ENCODE results near the gene GINS3. TPM values are rescaled to one million over a fixed set of nuclear protein-coding genes. Genes with fewer than 3 reads are reported as not detected.

Gene GINS3
- total RNA-seq, 1 experiment from 2014 or later, result 17.5 TPM

GRCh38 chr16:58375386-58375785, 16.9 kb upstream of the GINS3 start:
- BruUV-seq (replicated peaks), result no TSS peak
- no peak for ATAC-seq
- CTCF ChIA-PET, result no interaction called here
- Histone ChIP-seq H3K4me2 (ENCODE audit: low read length) (no peak overlapping the region), H3K36me3 (ENCODE audit: low read depth, low read length) (no peaks in the 10 kb centered on the region), H3K79me2 (ENCODE audit: low read length) (no peaks in the 10 kb centered on the region), H3K9me2 (replicated peaks; ENCODE audit: low read length) (no peaks in the 10 kb centered on the region), H3F3A (ENCODE audit: low read length, unreplicated experiment) (no peaks in the 10 kb centered on the region), H3K4me1 (ENCODE audit: insufficient read depth, low read length) (peaks cover 4% of the 10 kb centered on the region; the same call in 1 of the 2 replicates), H3K9me3 (ENCODE audit: low read length) (no peaks in the 10 kb centered on the region), H3K27ac (ENCODE audit: low read length) (no peak overlapping the region), H2AFZ (ENCODE audit: low read length) (no peak overlapping the region), H3K9ac (ENCODE audit: low read length) (no peak overlapping the region), H3K4me3 (ENCODE audit: low read length) (no peak overlapping the region), H4K20me1 (ENCODE audit: low read length) (no peaks in the 10 kb centered on the region), H3K27me3 (ENCODE audit: low read length) (no peaks in the 10 kb centered on the region)
- DNase-seq, result no peak
- POLR2A ChIA-PET (ENCODE audit: unreplicated experiment), result no interaction called here
- TF ChIP-seq EZH2phosphoT487 (IDR thresholded peaks at IDR 0.05; ENCODE audit: borderline replicate concordance, low read length), result no peak
- TF ChIP-seq, protein P1, sequence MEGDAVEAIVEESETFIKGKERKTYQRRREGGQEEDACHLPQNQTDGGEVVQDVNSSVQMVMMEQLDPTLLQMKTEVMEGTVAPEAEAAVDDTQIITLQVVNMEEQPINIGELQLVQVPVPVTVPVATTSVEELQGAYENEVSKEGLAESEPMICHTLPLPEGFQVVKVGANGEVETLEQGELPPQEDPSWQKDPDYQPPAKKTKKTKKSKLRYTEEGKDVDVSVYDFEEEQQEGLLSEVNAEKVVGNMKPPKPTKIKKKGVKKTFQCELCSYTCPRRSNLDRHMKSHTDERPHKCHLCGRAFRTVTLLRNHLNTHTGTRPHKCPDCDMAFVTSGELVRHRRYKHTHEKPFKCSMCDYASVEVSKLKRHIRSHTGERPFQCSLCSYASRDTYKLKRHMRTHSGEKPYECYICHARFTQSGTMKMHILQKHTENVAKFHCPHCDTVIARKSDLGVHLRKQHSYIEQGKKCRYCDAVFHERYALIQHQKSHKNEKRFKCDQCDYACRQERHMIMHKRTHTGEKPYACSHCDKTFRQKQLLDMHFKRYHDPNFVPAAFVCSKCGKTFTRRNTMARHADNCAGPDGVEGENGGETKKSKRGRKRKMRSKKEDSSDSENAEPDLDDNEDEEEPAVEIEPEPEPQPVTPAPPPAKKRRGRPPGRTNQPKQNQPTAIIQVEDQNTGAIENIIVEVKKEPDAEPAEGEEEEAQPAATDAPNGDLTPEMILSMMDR (conservative IDR thresholded peaks at IDR 0.05; ENCODE audit: low read depth, low read length), result no peak
- TF ChIP-seq EZH2 (IDR thresholded peaks at IDR 0.05; ENCODE audit: low read length, unreplicated experiment), result no peak
- intact Hi-C loops (cut with micrococcal nuclease), result no loop called here

- CTCF ChIA-PET, result no interaction called here
- H3K4me1 ChIP-seq (ENCODE audit: insufficient read depth, low read length), result peaks cover 4% of the 10 kb centered on the region; the same call in 1 of the 2 replicates
- TF ChIP-seq, protein P1 (conservative IDR thresholded peaks at IDR 0.05; ENCODE audit: low read depth, low read length), result no peak
- TF ChIP-seq EZH2phosphoT487 (IDR thresholded peaks at IDR 0.05; ENCODE audit: borderline replicate concordance, low read length), result no peak
- TF ChIP-seq EZH2 (IDR thresholded peaks at IDR 0.05; ENCODE audit: low read length, unreplicated experiment), result no peak
- H3K27ac ChIP-seq (ENCODE audit: low read length), result no peak overlapping the region
- no peaks in the 10 kb centered on the region for H3F3A ChIP-seq (ENCODE audit: low read length, unreplicated experiment)
- H4K20me1 ChIP-seq (ENCODE audit: low read length), result no peaks in the 10 kb centered on the region
- H3K79me2 ChIP-seq (ENCODE audit: low read length), result no peaks in the 10 kb centered on the region
- H3K9me2 ChIP-seq (replicated peaks; ENCODE audit: low read length), result no peaks in the 10 kb centered on the region
- no peaks in the 10 kb centered on the region for H3K36me3 ChIP-seq (ENCODE audit: low read depth, low read length)
- H3K9ac ChIP-seq (ENCODE audit: low read length), result no peak overlapping the region
- no TSS peak for BruUV-seq (replicated peaks)
- H3K9me3 ChIP-seq (ENCODE audit: low read length), result no peaks in the 10 kb centered on the region
- H3K27me3 ChIP-seq (ENCODE audit: low read length), result no peaks in the 10 kb centered on the region
- DNase-seq (no peak), ATAC-seq (no peak)
- POLR2A ChIA-PET (ENCODE audit: unreplicated experiment), result no interaction called here
- H3K4me2 ChIP-seq (ENCODE audit: low read length), result no peak overlapping the region
- intact Hi-C loops (cut with micrococcal nuclease), result no loop called here
- H3K4me3 ChIP-seq (ENCODE audit: low read length), result no peak overlapping the region
- no peak overlapping the region for H2AFZ ChIP-seq (ENCODE audit: low read length)
Measured at GRCh38 chr16:58377932-58378331, 14.3 kb upstream of the GINS3 start.

DNA sequence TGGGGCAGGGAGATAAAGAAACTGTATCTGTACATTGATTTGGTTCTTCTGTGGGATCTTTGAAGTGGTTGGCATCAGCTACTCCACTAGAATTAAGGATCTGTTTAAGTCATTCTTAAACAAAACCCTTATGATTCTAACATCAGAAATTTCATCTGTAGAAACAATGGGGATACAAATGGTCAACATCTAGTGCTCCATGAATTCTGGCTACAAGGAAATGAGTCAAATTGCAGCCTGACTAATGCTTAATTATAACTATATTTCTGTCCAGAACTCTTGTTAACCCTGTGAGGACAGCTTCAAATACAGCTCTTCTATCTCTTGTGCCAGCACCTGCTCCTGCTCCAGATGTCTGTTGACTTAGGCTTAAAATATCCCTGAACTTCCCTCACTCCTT, 13.9 kb upstream of the GINS3 start:
- Histone ChIP-seq H3K4me3 (ENCODE audit: low read length) (no peak overlapping the region), H3K4me2 (ENCODE audit: low read length) (no peak overlapping the region), H3F3A (ENCODE audit: low read length, unreplicated experiment) (no peaks in the 10 kb centered on the region), H3K36me3 (ENCODE audit: low read depth, low read length) (no peaks in the 10 kb centered on the region), H3K27ac (ENCODE audit: low read length) (no peak overlapping the region), H3K27me3 (ENCODE audit: low read length) (no peaks in the 10 kb centered on the region), H3K9ac (ENCODE audit: low read length) (no peak overlapping the region), H3K9me3 (ENCODE audit: low read length) (no peaks in the 10 kb centered on the region), H3K9me2 (replicated peaks; ENCODE audit: low read length) (no peaks in the 10 kb centered on the region), H4K20me1 (ENCODE audit: low read length) (no peaks in the 10 kb centered on the region), H3K4me1 (ENCODE audit: insufficient read depth, low read length) (peaks cover 4% of the 10 kb centered on the region; the same call in 1 of the 2 replicates), H2AFZ (ENCODE audit: low read length) (no peak overlapping the region), H3K79me2 (ENCODE audit: low read length) (no peaks in the 10 kb centered on the region)
- DNase-seq (peak; percentile 10), ATAC-seq (peak; percentile 49; the same call in 1 of the 2 replicates)
- BruUV-seq (replicated peaks), result no TSS peak
- ChIA-PET CTCF (no interaction called here), POLR2A (ENCODE audit: unreplicated experiment) (no interaction called here)
- intact Hi-C loops (cut with micrococcal nuclease), result no loop called here
- TF ChIP-seq, protein P1 (conservative IDR thresholded peaks at IDR 0.05; ENCODE audit: low read depth, low read length), result no peak
- no peak for TF ChIP-seq EZH2phosphoT487 (IDR thresholded peaks at IDR 0.05; ENCODE audit: borderline replicate concordance, low read length)
- no peak for TF ChIP-seq EZH2 (IDR thresholded peaks at IDR 0.05; ENCODE audit: low read length, unreplicated experiment)
